Measurements from ENCODE around the gene RSKR.
A peak's percentile ranks its signal among the peaks of the same experiment; 100 is the strongest.
"Not testable (repeated sequence)": the region's sequence is repeated elsewhere in the genome, so short reads cannot be mapped to it uniquely, and the experiment has no call there.

The RSKR gene

DNA sequence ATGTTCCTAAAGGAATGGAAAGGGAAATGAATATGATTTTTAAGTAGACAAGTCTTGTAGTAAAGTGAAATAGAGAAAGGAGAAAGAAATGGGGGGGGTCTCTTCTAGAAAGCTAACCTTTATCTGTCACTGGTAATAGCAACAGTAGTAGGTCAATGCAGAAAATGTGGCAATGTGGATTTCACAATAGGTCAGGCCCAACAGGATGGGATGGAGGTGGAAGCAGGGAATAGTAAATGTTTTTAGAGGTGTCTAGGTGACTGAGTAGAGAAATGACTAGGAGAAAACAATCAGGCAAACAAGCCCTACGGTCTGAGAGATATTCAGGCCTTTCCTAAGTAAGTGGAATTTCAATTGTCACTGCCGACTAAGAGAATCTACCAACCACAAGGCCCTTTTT is 6.0 kb upstream of the RSKR start:
- no peak for DNase-seq

DNA sequence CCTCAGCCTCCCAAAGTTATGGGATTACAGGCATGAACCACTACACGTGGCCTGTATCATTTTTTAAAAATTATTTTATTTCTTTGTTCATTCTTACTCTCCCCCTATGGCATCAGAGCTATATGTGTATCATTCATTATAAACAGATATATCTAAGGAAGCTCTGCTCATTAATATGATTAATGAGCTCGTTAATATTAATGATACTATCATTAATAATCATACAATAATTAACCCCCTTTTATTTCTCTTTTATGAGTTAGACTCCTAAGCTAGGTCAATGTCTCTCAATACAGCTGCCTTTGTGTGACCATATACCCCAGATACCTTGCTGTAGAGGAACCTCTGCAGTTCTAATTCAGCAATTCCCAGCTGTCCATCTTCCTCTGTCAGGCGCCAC is 4.5 kb upstream of the RSKR start:
- no peak for DNase-seq

DNA sequence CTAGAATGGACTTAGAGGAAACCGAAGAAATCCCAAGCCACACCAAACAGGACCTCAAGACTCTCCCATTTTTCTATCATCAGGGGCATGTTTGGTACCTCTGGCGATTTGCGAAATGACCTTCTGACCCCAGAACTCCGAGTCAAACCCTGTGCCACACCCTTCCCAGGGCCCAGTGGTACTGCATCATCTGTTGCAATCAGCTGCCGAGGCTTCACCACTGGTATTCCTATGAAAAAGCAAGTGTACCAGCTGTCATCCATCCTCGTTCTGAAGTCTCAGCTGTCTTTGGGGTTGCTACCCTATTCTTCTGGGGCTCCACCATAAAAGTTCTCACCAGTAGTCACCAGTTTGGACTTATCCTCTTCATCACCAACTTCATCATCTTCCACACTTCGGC is 2.3 kb upstream of the RSKR start:
- DNase-seq, result no peak

DNA sequence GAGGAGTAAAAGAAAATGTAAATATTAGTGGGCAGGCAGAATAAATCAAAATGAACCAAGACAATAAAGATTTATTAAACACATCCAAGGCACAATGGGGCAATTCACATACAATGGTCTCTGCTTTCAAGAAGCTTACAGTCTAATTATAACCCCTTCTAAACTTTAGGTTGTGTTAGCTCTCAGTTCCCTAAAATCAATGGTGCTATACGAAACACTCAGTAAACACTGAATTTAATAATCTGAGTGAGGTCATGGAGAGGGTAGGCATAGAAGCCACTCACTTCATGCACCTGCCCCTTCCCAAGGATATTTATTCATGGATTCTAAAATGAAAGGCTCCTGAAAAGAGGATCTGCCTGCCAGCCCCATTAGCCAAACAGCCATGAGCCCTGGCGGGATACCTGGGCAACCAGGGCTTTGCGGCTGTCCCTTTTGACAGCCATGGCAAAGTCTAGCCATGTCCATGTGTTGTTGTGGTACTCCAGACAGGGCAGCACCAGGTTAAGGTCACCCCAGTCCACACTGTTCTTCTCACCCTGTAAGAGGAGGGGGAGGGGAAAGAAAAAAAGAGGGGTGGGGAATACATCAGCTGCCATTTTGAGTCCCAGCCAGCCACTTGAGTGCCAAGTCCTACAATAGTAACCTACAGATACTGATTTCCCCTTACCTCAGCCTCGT is 1.4 kb upstream of the RSKR start:
- no peak for DNase-seq

DNA sequence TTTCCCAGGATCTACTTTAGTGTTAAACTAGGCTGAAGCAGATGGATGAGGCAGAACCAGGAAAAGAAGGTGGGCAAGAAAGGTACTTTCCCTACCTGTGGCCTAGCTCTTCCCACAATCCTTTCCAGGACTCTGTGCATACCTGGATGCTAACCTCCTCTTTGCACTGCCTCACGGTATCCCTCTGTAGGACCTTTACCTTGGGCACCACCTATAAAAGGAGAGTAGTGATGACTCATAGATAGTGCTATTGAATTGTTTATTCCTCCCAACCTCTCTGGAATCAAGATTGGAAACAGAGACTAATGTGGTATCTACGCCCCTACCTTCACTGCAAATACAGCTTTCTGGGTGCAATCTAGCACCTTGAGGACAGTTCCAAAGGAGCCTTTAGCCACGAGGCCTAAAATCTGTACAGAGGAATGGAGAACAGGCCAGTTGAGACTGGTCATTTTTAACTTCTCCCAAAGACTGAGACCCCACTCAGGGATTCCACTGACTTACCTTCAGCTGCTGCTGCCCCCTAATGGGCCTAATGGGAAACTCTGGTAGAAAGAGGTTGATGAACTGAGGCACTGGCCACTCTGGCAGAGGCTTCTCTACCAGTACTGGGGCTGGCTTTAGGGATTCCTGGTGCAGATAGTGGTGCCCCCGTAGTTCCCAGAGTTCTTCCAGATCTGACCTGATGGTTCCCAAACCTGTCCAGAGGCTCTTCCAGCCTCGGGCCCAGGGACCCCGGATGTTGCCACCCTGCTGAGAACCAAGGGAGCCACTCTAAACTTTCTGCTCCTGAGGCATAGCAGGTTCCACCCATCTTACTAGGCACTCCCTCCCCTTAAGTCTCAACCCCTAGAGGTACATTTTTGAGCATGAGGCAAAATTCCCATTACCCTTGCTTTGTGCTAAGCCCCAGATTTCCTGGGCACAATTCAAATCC is 781 bp downstream of the RSKR start:
- peak; percentile 44 for DNase-seq

DNA sequence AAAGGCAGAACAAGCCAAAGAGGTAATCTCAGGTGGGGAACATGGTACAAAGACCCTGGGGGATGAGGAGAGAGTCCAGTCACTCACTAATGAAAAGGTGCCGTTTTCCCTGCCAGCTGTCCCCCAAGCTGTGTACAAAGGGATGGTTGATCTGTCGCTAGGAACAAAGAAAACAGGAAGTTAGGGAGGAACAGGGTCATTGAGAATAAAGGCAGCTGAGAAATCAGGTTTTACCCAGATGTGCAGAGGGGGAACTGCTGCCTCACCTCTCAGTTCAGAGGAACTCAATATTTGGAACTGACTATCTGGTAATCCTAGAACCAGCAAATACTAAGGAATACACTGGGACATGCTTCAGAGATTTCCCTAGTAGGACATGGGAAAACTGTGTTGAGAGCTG is 1.5 kb downstream of the RSKR start:
- no peak for DNase-seq

DNA sequence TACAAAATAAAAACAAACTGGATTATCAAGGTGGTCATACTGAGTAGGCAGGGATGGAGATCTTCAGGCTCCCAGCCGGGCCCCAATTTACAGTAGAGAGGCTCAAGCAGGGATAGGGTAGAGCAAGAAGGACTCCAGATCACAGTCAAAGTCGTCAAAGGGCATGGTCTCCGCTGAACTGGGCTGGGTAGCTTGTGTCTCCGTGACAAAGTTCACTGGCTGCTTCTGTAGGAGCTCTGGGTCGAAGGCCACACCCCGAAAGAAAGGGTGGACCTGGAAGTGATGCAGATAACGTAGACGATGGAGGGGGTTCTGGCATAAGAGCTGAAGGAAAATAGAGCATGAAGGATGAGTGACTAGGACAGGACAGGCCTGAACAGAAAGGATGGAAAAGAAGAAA is 3.6 kb downstream of the RSKR start:
- DNase-seq, result no peak

DNA sequence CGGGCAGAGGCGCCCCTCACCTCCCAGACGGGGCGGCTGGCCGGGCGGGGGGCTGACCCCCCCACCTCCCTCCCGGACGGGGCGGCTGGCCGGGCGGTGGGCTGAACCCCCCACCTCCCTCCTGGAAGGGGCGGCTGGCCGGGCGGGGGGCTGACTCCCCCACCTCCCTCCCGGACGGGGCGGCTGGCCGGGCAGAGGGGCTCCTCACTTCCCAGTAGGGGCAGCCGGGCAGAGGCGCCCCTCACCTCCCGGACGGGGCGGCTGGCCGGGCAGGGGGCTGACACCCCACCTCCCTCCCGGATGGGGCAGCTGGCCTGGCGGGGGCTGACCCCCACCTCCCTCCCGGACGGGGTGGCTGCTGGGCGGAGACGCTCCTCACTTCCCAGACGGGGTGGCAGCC is 10.0 kb downstream of the RSKR start:
- not testable (repeated sequence) for DNase-seq

DNA sequence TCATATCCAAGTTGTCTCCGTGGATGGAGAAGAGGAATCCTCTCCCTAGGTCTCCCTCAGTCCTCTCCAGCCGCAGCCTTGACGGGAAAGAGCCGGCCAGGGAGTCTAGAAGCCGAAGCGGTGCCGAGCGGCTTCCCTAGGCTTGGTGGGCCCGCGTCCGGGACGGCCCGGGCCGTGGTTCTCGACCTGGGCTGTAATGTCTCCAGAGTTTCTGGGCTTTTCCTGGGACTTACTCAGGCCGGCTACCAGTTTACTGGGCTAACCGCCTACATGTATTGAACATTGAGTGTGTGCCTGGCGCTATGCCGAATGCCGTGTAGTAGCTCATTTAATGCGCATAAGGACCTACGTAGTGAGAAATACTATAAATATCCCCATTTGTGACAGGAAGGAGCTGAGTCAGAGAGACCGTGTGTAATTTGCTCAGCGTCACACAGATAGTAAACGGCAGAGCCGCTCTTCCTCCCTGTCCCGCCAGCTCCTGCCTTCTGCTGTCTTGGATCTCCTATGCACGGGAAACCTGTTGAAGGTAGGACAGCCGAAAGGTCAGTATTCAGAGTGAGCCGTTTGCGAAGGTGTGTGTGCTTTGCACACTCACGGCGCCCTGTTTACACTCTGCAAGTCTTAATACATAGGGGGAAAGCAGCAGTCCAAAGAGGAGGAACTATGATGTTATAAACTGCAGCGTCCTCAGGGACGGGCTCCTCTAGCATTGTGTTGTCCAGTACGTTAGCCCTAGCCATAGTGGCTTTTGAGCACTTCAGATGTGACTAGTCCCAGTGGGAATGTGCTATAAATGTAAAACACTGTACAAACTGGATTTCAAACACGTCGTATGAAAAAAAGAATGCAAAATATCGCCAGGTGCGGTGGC is 14.4 kb downstream of the RSKR start:
- no peak for DNase-seq

GRCh38 chr17:28598799-28599310 is 15.1 kb downstream of the RSKR start, which contains the start of gene SPAG5:
Gene SPAG5 (minus strand): TSS chr17:28599025. CDS start chr17:28598946, 79 bp downstream.
- DNase-seq, result peak; percentile 98

DNA sequence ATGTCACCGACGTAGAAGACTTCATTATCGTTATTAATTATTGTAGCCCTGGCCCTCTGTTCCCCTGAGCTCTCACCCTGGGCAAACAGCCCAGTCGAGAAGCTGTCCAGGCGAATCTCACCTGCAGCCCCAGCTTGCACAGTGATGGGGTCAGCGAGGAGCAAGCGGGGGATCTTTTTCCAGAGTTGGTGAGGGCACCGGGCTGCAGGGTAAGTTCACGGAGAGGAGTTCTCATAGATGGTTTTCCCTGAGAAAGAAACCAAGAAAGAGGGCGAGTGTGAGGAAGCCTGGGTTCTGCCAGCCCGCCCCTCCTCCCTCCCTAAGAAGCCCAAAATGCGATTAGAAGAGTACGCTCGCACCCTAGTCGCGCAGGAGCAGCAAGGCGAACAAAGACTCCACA is 15.6 kb downstream of the RSKR start:
- DNase-seq, result no peak

DNA sequence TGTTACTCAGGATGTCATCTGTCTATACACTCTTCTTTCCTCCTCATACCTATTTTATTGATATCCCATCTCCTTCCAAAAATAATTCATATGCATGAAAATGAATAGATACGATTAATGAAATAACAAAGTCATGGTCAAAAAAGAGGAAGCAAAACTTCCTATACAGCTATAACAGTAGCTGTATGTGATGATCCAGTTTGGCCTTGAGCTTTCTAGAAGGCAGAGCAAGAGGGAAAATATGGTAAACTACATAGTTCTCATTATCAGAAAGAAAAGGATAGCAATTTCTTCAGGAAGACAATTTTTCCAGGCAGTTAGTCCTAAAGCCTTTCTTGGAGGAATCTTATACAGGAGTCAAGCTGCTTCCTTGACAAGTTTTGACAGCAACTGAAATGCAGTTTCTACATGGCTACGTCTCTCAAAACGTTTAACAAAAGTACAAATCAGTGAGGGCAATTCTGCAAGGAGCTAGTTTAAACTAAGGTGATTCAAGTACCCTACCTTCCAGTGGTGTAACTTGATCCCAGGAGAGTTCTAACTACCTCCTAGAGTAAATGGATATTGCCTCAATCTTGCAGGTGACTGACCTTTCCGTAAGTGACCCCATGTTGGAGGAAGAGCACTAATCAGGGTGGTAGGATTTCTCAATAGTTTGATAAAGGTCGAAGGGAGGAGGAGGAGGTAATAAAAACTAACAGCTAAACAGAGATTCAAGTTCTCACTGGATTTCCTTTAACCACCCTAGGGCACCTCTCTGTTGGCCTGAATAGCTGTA is 16.2 kb downstream of the RSKR start:
- DNase-seq, result no peak

- DNase-seq, result no peak
Observed at GRCh38 chr17:28592260-28592659, 21.7 kb downstream of the RSKR start.

GRCh38 chr17:28585851-28586250 is 28.1 kb downstream of the RSKR start:
- no peak for DNase-seq

DNA sequence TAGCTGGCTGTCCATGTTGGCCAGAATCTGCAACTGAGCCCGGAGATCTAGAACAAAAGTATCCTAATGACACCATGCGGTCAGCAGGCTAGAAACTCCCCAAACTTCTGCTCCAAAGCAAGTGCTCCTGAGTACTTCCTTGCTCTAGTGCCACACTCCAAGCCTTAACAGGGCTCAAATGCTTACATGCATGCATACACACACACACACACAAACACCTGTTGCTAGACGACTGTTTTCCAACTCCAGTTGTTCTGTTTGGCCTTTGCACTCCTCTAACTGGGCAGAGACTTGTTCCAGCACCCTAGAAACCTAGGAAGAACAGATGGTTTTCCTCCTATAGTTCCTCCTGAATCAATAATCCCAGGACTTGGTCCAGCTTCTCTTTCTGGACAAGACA is 29.6 kb downstream of the RSKR start:
- DNase-seq, result no peak

DNA sequence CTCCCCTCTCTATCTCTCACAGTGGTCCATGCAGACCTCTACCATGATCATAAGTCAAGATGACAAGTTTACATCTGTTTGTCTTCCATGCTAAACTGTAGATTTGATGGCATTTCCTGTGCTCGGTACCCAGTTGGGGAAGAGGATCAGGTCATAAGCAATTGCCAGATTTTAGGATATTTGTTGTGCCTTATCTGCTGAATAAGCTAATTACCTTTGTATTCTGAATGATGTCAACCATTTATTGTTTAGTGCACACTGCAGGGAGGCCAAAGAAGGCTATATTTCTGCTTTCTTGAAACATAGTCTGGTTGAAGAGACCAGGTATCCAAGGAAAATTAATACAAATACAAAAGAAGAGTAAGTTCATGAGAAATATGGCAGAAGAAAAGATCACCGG is 31.5 kb downstream of the RSKR start:
- no peak for DNase-seq

- no peak for DNase-seq
Observed at GRCh38 chr17:28580959-28581358, 33.0 kb downstream of the RSKR start.

DNA sequence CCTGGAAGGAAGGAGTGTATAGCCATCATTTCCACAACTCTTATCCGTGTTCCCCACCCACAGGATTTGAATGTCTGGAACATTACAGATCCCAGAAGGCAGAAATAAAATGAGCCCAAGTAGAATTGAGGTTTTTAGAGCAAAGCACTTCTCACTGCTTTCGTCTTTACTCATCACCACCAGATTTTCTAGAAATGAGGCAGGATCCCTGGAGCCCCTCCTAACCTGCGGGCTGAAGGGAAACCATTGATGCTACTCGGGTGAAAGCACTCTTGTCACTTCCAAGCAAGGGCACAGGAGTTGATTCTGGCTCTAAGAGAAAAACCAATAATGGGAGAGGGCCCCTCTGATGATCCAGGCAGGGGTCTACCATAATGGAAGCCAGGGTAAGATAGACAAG is 34.5 kb downstream of the RSKR start:
- DNase-seq, result no peak

DNA sequence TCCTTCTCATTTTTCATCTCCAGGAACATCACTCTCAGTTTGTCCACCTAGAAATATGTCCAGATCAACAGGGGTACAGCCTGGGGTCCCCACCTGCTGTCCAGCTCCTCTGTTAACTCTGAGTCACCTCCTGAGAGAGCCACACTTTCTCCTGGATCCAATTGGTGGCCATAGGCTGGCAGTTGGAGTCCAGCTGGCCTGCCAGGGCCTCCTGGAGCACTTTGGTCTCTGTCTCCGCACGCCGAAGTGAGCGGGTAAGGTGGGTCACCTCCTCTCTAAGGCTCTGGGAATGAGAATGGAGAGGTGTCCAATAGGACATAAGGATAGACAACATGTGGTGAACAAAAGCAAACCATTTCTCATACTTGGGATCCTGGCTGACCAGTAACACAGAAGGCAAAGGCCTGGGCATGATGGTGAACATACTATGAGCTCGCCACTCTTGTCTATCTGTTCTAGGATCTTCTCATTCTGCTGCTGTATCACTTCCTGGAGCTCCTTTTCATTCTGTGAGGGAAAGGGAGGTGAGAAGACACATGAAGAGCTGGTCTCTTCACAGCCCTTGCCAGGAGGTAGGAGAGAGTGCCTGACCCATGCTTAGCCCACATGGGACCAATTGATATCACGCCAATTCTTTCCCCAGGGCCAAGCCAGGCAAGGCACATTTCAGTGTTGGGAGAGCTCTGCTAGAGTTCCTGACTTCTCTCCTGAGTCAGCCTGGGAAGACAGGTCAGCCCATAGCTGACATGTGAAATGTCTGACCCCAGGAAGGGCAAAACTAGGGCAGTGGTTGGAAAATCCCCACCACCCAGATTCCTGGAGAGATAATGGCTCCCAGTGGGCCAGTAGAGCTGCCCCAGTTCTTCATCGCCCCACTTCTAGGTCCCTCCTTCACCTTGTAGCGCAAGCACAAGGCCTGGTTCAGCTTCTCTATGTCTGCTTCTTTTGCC is 35.5 kb downstream of the RSKR start:
- no peak for DNase-seq

- DNase-seq, result no peak
Observed at GRCh38 chr17:28577466-28577824, 36.5 kb downstream of the RSKR start.

Measured in retina (tissue), 1 donor.